ENCODE measurements around the gene UNC13C.

The UNC13C gene

GRCh38 chr15:54026258-54026657, 48.0 kb downstream of the UNC13C start:
- DNase-seq (ENCODE audit: low read depth in 2 of 2) = no peak

- no peak for DNase-seq (ENCODE audit: low read depth in 2 of 2)
Measured at GRCh38 chr15:54026891-54027290, 48.6 kb downstream of the UNC13C start.

- DNase-seq (ENCODE audit: low read depth in 2 of 2) = no peak
Measured at GRCh38 chr15:54029081-54029480, 50.8 kb downstream of the UNC13C start.

GRCh38 chr15:54032066-54032465, 53.8 kb downstream of the UNC13C start:
- DNase-seq (ENCODE audit: low read depth in 2 of 2) = no peak

GRCh38 chr15:54033356-54033860, 55.2 kb downstream of the UNC13C start:
- DNase-seq (ENCODE audit: low read depth in 2 of 2) = no peak

- DNase-seq (ENCODE audit: low read depth in 2 of 2) = no peak
Measured at GRCh38 chr15:54033869-54034458, 55.7 kb downstream of the UNC13C start.

- DNase-seq (ENCODE audit: low read depth in 2 of 2) = no peak
Measured at GRCh38 chr15:54035616-54036015, 57.4 kb downstream of the UNC13C start.

- DNase-seq (ENCODE audit: low read depth in 2 of 2) = no peak
Measured at GRCh38 chr15:54045397-54045796, 67.2 kb downstream of the UNC13C start.

GRCh38 chr15:54046093-54046492, 67.9 kb downstream of the UNC13C start:
- no peak for DNase-seq (ENCODE audit: low read depth in 2 of 2)

GRCh38 chr15:54064365-54064764, 86.1 kb downstream of the UNC13C start:
- no peak for DNase-seq (ENCODE audit: low read depth in 2 of 2)

GRCh38 chr15:54066403-54066802, 88.2 kb downstream of the UNC13C start:
- no peak for DNase-seq (ENCODE audit: low read depth in 2 of 2)

GRCh38 chr15:54082836-54083492, 104.7 kb downstream of the UNC13C start:
- DNase-seq (ENCODE audit: low read depth in 2 of 2) = no peak

GRCh38 chr15:54083501-54083900, 105.3 kb downstream of the UNC13C start:
- no peak for DNase-seq (ENCODE audit: low read depth in 2 of 2)

- no peak for DNase-seq (ENCODE audit: low read depth in 2 of 2)
Measured at GRCh38 chr15:54083991-54084390, 105.8 kb downstream of the UNC13C start.

- no peak for DNase-seq (ENCODE audit: low read depth in 2 of 2)
Measured at GRCh38 chr15:54088837-54089236, 110.6 kb downstream of the UNC13C start.

GRCh38 chr15:54089776-54090175, 111.5 kb downstream of the UNC13C start:
- DNase-seq (ENCODE audit: low read depth in 2 of 2) = no peak

GRCh38 chr15:54091651-54092050, 113.4 kb downstream of the UNC13C start:
- DNase-seq (ENCODE audit: low read depth in 2 of 2) = no peak

- DNase-seq (ENCODE audit: low read depth in 2 of 2) = no peak
Measured at GRCh38 chr15:54094661-54095060, 116.4 kb downstream of the UNC13C start.

GRCh38 chr15:54097019-54097418, 118.8 kb downstream of the UNC13C start:
- no peak for DNase-seq (ENCODE audit: low read depth in 2 of 2)

- no peak for DNase-seq (ENCODE audit: low read depth in 2 of 2)
Measured at GRCh38 chr15:54099010-54099409, 120.8 kb downstream of the UNC13C start.

- DNase-seq (ENCODE audit: low read depth in 2 of 2) = no peak
Measured at GRCh38 chr15:54101664-54102270, 123.5 kb downstream of the UNC13C start.

GRCh38 chr15:54102704-54103103, 124.5 kb downstream of the UNC13C start:
- no peak for DNase-seq (ENCODE audit: low read depth in 2 of 2)

- DNase-seq (ENCODE audit: low read depth in 2 of 2) = no peak
Measured at GRCh38 chr15:54109014-54109413, 130.8 kb downstream of the UNC13C start.
